Stimulated activated CD4-positive, alpha-beta T cell treated with anti-CD3 and anti-CD28 coated beads, Interleukin-1b, Interleukin-23, amount 100 ng/mL, for 48 hours (primary cell): ENCODE measurements around the gene HSDL1.

ENCODE experiments used
- DNase-seq: peaks from one replicate; pipeline ENCODE4 v3.0.0-alpha.2; 2020

The HSDL1 gene

DNA sequence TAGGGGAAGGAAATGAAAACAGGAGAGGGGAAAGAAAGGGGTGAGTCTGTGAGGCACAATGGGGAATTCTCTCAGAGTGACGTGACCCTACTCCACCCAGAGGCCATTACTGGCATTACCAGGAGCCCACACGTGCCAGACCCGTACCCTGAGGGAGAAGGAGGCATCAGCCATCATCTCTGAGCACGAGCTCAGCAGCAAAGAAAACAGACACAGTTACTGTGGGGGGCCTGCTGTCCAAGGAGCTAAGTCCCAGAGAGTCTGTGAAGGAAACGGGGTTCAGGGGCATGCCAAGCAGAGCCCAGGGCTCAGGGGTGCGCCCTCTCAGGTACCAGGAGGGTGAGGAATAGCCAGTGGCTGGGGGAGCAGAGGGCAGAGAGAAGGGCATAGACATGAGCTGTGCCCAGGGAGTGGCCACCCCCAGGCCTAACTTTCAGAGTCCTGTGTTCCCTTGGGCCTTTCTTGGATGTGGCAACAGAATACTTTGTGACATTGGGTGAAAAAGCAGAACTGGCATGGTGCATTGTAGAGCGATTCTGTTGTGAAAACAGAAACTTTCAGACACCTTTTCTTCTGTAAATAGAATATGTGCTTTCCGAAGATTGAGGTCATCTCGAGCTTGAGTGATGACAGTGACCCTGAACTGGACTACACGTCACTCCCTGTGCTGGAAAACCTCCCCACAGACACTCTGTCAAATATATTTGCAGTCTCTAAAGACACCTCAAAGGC lies 30.5 kb upstream of the HSDL1 start:
- peak; percentile 62 for DNase-seq

DNA sequence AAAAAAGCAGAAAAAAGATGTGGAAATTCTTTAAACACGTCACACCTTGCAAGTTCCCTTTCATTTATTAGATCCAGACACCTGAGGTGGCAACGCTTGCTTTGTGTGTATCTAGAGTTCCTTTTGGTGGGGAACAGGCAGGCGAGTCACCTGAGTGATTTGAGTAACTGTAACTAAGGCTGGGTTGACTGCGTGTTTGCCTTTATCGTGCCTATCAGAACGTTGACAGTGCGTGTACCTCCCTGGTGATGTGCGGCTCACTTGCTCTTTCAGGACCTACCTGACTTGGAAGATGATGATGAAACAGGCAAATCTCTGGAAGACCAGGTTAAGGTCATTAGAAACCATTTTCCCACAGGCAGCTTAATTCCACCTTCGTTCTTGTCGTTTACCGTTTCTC lies 29.4 kb upstream of the HSDL1 start:
- DNase-seq = no peak

DNA sequence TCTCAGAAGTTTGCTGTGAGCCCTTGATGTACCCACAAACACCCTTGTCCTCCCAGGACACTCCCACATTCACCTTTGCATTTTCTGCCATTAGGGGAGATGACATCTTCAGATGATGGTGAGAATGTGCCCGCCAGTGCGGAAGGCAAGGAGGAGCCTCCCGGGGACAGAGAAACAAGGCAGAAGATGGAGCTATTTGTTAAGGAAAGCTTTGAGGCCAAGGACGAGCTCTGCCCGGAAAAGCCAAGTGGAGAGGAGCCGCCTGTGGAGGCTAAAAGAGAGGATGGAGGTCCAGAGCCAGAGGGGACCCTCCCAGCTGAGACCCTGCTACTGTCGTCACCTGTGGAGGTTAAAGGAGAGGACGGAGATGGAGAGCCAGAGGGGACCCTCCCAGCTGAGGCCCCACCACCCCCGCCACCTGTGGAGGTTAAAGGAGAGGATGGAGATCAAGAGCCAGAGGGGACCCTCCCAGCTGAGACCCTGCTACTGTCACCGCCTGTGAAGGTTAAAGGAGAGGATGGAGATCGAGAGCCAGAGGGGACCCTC lies 24.9 kb upstream of the HSDL1 start:
- no peak for DNase-seq

- peak; percentile 51 for DNase-seq
Observed at GRCh38 chr16:84166796-84167695, 22.1 kb upstream of the HSDL1 start.

- DNase-seq = no peak
Observed at GRCh38 chr16:84165746-84166145, 20.8 kb upstream of the HSDL1 start.

DNA sequence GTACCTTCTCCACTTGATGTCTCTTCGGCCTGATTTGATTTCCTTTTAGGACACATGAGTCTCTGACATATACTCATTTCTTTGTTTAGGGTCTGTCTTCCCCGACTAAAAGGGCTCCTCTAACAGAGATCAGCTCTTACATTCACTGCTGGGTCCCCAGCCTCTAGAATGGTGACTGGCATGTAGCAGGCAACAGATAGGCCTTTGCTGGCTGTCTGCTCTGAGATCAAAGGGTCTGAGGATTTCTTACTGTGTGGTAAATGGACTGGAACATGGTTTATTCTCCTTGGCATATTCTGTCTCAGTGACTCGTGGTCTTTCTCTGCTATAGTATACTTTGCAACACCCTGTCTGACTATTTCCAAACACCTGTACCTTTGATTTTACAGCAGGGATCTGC lies 16.8 kb upstream of the HSDL1 start:
- no peak for DNase-seq

- no peak for DNase-seq
Observed at GRCh38 chr16:84161037-84161436, 16.1 kb upstream of the HSDL1 start.

GRCh38 chr16:84159800-84160199 lies 14.8 kb upstream of the HSDL1 start:
- no peak for DNase-seq

GRCh38 chr16:84159007-84159406 lies 14.0 kb upstream of the HSDL1 start:
- DNase-seq = no peak

DNA sequence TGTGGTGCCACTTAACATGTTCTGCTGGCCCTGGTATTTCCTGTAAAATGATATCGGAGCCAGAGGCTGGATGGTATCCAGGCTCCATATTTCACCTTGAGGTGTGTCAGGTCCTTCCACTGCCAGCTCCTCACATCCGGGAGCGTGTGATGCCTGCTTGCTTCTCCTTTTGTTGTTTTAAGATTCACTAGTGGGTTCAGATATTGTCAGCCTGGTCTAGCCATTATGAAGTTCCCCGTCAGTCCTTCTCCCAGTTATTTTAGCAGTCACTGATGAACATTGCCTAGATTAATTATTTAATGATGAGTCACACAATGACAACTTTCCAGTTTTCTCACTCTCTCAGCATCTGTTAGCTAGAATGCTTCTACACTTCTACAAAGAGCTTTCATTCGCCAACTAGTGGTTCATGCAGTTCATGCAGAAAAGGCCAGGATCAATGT lies 11.4 kb upstream of the HSDL1 start:
- DNase-seq = no peak

- DNase-seq = no peak
Observed at GRCh38 chr16:84155771-84156170, 10.8 kb upstream of the HSDL1 start.

DNA sequence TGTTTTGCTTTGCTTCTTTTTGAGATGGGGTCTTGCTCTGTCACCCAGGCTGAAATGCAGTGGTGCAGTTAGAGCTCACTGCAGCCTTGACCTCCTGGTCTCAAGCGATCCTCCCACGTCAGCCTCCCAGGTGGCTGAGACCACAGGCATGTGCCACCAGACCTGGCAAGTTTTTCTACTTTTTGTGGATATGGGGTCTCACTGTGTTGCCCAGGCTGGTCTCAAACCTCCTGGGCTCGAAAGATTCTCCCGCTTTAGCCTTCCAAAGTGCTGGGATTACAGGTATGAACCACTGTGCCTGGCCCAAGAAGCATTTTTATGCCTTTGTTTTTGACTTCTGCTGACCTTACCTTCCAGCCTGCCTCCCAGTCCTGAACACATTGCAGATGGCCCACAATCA lies 10.2 kb upstream of the HSDL1 start:
- DNase-seq = no peak

GRCh38 chr16:84153660-84154214 lies 8.8 kb upstream of the HSDL1 start:
- DNase-seq = no peak

GRCh38 chr16:84150926-84151325 lies 5.9 kb upstream of the HSDL1 start:
- no peak for DNase-seq

- DNase-seq = peak; percentile 37
Observed at GRCh38 chr16:84144209-84144858, 643 bp downstream of the HSDL1 start.

DNA sequence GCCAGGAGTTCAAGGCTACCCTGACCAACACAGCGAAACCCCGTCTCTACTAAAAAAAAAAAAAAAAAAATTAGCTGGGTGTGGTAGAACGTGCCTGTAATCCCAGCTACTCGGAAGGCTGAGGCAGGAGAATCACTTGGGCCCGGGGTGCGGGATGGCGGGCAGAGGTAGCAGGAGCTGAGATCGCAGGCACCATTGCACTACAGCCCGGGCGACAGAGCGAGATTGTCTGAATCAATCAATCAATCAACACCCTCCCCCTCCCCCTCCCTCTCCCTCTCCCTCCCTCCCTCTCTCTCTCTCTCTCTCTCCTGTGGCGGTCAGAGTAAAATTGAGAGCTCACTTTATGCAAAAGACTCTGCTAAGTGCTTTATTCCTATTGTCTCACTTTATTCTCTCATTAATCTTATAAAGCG lies 1.2 kb downstream of the HSDL1 start:
- DNase-seq = no peak

GRCh38 chr16:84143081-84143480 lies 1.9 kb downstream of the HSDL1 start:
- DNase-seq = no peak

DNA sequence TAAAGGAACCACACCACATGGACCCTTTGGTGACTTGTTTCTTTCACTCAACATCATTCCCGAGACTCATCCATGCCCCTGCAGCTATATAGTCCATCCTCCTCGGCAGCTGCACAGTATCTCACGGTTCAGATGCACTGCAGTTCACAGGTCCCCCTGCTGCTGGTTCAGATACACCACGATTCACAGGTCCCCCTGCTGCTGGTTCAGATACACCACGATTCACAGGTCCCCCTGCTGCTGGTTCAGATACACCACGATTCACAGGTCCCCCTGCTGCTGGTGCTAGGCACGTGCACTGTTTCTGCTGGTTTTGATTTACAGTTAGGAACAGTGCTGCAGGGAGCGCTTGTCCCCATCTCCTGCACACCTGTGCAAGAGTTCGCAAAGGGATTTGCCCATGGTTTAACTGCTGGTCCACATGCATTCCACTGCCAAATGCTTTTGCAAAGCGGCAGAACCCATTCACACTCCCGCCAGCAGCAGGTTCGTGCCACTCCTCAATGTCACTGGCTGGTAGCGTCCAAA lies 3.8 kb downstream of the HSDL1 start:
- DNase-seq = peak; percentile 18

GRCh38 chr16:84139628-84140258 lies 5.2 kb downstream of the HSDL1 start:
- no peak for DNase-seq

DNA sequence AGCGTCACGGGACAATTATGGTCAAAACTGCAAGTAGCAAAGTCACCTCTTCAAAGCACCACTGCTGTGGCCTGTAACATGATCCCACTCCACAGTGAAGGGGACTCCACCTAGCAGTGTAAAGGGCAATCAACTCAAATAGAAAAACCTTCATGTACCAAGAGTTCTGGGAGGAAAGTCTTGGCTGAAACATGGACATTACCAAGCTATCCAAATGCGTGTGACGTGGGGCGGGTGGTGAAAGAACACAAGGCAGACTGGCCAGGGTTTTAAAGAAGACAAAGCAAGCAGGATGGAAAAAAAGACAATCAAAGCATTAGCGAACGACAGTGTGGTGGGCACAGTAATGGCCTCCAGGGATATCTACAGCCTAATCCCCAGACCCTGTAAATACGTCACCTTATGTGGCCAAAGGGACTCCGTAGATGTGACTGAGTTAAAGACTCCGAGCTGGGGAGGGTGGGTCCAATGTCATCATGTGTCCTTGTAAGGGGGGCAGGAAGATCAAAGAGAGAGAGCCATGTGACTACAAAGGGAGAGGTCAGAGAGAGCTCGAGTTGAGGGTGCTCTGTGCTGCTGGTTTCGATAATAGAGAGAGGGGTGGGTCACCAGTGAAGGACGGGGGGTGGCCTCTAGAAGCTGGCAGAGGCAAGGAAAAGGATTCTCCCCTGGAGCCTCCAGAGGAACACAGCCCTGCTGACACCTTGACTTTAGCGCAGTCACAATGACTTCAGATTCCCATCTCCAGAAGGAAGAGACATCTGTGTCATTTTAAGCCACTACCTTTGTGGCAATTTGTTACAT lies 6.0 kb downstream of the HSDL1 start:
- peak; percentile 40 for DNase-seq

- DNase-seq = no peak
Observed at GRCh38 chr16:84138500-84138823, 6.5 kb downstream of the HSDL1 start.
